Mucosa of rectum (tissue), 2 donors: Measurements from ENCODE around the gene TBC1D1.
"Not testable (repeated sequence)": the region's sequence is repeated elsewhere in the genome, so short reads cannot be mapped to it uniquely, and the experiment has no call there.

Source experiments
- H3K27ac ChIP-seq, 2 donors: one replicate each; pipeline ENCODE4 v1.7.0; 2013; ENCODE audit warnings: inconsistent platforms in 2 of 2, low read depth in 2 of 2, low read length in 2 of 2
- H3K27me3 ChIP-seq, 2 donors: one replicate each; pipeline ENCODE4 v1.7.0; 2013; ENCODE audit warnings: low read length in 2 of 2; ENCODE audit not compliant: control insufficient read depth in 2 of 2, insufficient read depth in 2 of 2
- H3K36me3 ChIP-seq, 2 donors: one replicate each; pipeline ENCODE4 v1.7.0; 2013; ENCODE audit warnings: low read length in 2 of 2; ENCODE audit not compliant: control insufficient read depth in 2 of 2, insufficient read depth in 2 of 2
- H3K4me1 ChIP-seq, 2 donors: one replicate each; pipeline ENCODE4 v1.7.0; 2013; ENCODE audit warnings: low read length in 2 of 2, mild to moderate bottlenecking in 1 of 2; ENCODE audit not compliant: control insufficient read depth in 2 of 2, insufficient read depth in 2 of 2
- H3K4me3 ChIP-seq, 2 donors: one replicate each; pipeline ENCODE4 v1.7.0; 2013; ENCODE audit warnings: low read length in 2 of 2
- H3K9ac ChIP-seq, 2 donors: one replicate each; pipeline ENCODE4 v1.7.0; 2013; ENCODE audit warnings: low read length in 2 of 2, low read depth in 1 of 2, mild to moderate bottlenecking in 1 of 2
- H3K9me3 ChIP-seq, 2 donors: one replicate each; pipeline ENCODE4 v1.7.0; 2013; ENCODE audit warnings: low read length in 2 of 2; ENCODE audit not compliant: control insufficient read depth in 2 of 2
- donor health status: healthy.
- donor health status: Normal muscosa, but diverticular disease.

Gene TBC1D1

GRCh38 chr4:38017609-38018008, 126.7 kb downstream of the TBC1D1 start:
- no peaks in the 10 kb centered on the region for H3K27me3 ChIP-seq
- H3K9ac ChIP-seq: no peak overlapping the region
- H3K36me3 ChIP-seq: peaks cover 4 to 10% of the 10 kb centered on the region in 2 donors
- no peak overlapping the region for H3K4me3 ChIP-seq
- no peaks in the 10 kb centered on the region for H3K4me1 ChIP-seq
- no peaks in the 10 kb centered on the region for H3K9me3 ChIP-seq
- no peak overlapping the region for H3K27ac ChIP-seq

GRCh38 chr4:38020386-38020785, 129.5 kb downstream of the TBC1D1 start:
- Histone ChIP-seq H3K4me3 (no peak overlapping the region), H3K27ac (no peak overlapping the region), H3K27me3 (no peaks in the 10 kb centered on the region), H3K36me3 (peaks cover 0 to 10% of the 10 kb centered on the region in 2 donors), H3K4me1 (no peaks in the 10 kb centered on the region), H3K9ac (no peak overlapping the region), H3K9me3 (no peaks in the 10 kb centered on the region)

GRCh38 chr4:38020961-38021360, 130.1 kb downstream of the TBC1D1 start:
- H3K4me1 ChIP-seq, H3K9ac ChIP-seq, H3K36me3 ChIP-seq, H3K27me3 ChIP-seq, H3K9me3 ChIP-seq, H3K4me3 ChIP-seq, H3K27ac ChIP-seq: not testable (repeated sequence)

- Histone ChIP-seq H3K4me3 (no peak overlapping the region), H3K9ac (no peak overlapping the region), H3K27me3 (no peaks in the 10 kb centered on the region), H3K4me1 (no peaks in the 10 kb centered on the region), H3K9me3 (no peaks in the 10 kb centered on the region), H3K36me3 (peaks cover 0 to 6% of the 10 kb centered on the region in 2 donors), H3K27ac (no peak overlapping the region)
Observed at GRCh38 chr4:38021751-38022150, 130.9 kb downstream of the TBC1D1 start.

- H3K9ac ChIP-seq: no peak overlapping the region
- no peak overlapping the region for H3K27ac ChIP-seq
- no peaks in the 10 kb centered on the region for H3K4me1 ChIP-seq
- H3K4me3 ChIP-seq: no peak overlapping the region
- no peaks in the 10 kb centered on the region for H3K9me3 ChIP-seq
- H3K36me3 ChIP-seq: peaks cover 0 to 9% of the 10 kb centered on the region in 2 donors
- H3K27me3 ChIP-seq: no peaks in the 10 kb centered on the region
Observed at GRCh38 chr4:38023347-38024205, 132.7 kb downstream of the TBC1D1 start.

GRCh38 chr4:38024206-38024509, 133.3 kb downstream of the TBC1D1 start:
- Histone ChIP-seq H3K9ac (no peak overlapping the region), H3K9me3 (no peaks in the 10 kb centered on the region), H3K4me3 (no peak overlapping the region), H3K4me1 (no peaks in the 10 kb centered on the region), H3K36me3 (peaks cover 0 to 9% of the 10 kb centered on the region in 2 donors), H3K27me3 (no peaks in the 10 kb centered on the region), H3K27ac (no peak overlapping the region)

- Histone ChIP-seq H3K9me3 (no peaks in the 10 kb centered on the region), H3K4me3 (no peak overlapping the region), H3K27me3 (no peaks in the 10 kb centered on the region), H3K9ac (no peak overlapping the region), H3K36me3 (peaks cover 0 to 9% of the 10 kb centered on the region in 2 donors), H3K4me1 (no peaks in the 10 kb centered on the region), H3K27ac (no peak overlapping the region)
Observed at GRCh38 chr4:38025665-38026064, 134.8 kb downstream of the TBC1D1 start.

DNA sequence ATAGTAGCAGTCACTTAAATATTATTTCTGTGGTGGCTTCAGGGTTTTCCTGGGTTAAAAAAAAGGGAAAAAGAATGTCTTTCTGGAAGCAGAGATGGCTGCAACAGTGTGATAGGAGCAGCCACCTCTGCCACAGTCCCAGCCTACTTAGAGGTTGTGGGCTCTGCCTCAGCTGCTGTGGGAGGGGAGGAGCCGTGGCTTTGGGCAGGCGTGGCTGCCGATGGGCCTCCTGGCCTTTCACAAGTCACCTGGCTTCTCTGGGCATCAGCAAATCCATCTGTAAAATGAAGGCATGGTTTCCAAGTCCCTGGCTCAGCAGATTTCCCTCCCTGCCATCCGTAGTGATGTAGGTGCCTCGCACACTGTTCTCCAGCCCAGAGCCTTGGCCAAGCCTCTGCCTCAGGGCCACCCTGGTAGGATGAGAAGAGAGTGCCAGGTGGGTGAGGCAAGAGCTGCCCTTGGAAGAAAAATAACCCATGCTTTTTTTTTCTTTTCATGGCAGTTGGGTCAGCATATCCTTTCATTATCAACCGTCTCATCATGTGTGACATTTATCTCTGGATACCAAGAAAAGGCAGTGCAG, 135.4 kb downstream of the TBC1D1 start:
- no peak overlapping the region for H3K9ac ChIP-seq
- H3K4me3 ChIP-seq: no peak overlapping the region
- peaks cover 0 to 9% of the 10 kb centered on the region in 2 donors for H3K36me3 ChIP-seq
- H3K27me3 ChIP-seq: no peaks in the 10 kb centered on the region
- no peaks in the 10 kb centered on the region for H3K4me1 ChIP-seq
- H3K27ac ChIP-seq: no peak overlapping the region
- no peaks in the 10 kb centered on the region for H3K9me3 ChIP-seq

DNA sequence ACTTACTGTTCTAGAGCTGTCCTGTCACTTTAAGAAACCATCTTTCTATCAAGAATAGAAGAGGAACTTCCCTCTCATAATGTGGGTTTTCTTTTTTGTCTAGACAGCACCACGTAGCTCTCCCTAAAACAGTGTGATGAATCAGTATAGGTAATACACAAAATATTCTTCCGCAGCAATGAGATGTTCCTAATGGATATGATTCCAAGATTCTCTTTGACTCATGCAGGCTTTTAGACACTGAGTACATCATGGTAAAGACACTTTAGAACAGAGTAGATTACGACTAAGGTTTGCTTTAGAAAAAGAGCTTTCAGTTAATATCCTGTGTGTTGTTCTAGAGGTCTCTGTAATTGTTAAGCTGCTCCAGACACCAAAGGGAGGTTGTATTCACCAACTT, 139.1 kb downstream of the TBC1D1 start:
- no peaks in the 10 kb centered on the region for H3K9me3 ChIP-seq
- H3K27ac ChIP-seq: no peak overlapping the region
- no peak overlapping the region for H3K9ac ChIP-seq
- H3K36me3 ChIP-seq: peaks cover 0 to 3% of the 10 kb centered on the region in 2 donors
- no peaks in the 10 kb centered on the region for H3K27me3 ChIP-seq
- no peaks in the 10 kb centered on the region for H3K4me1 ChIP-seq
- H3K4me3 ChIP-seq: no peak overlapping the region

DNA sequence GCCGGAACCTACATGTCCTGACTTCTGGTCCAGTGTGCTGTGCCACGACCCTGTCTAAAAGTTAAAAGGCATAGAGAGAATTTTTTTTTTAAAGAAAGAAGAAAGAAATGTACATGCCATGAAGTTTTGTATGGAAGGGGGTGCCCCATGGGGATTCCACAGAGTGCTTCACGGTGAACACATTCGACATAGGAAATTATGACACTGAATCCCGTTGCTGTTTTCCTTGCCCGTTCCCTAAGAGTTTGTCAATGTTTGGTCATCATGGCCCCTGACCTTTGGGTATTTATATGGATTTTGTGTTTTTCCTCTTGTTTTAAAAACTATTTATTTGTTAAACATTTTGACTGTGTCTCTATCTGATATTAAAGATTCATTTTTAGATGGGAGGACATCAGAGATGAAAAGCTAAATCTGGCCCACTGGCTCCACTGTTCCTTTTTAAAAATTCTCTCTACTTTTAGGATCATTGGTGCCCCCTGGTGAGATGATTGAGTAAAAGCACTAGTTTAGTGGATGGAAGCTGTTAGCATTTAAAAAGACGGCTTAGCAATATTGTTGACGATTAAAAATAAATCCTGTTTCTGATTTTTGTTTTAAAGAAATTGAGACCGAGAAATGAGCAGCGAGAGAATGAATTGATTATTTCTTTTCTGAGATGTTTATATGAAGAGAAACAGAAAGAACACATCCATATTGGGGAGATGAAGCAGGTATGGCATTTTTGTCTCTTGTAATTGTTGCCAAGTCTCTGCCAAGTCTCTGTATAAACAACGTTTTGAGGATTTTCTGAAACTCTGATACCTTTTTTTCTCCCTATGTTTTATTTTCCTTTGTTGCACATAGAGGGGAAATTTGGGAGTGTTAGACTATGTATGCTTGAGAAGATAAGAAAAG, 144.3 kb downstream of the TBC1D1 start:
- no peaks in the 10 kb centered on the region for H3K9me3 ChIP-seq
- H3K4me3 ChIP-seq: no peak overlapping the region
- H3K4me1 ChIP-seq: no peaks in the 10 kb centered on the region
- H3K36me3 ChIP-seq: peaks cover 5 to 9% of the 10 kb centered on the region in 2 donors
- no peak overlapping the region for H3K27ac ChIP-seq
- H3K9ac ChIP-seq: no peak overlapping the region
- H3K27me3 ChIP-seq: no peaks in the 10 kb centered on the region
